H9 (cell line): ENCODE data around the gene CMSS1. TPM values are rescaled to one million over a fixed set of nuclear protein-coding genes. Genes with fewer than 3 reads are reported as not detected.

Experiments used
- DNase-seq: peaks from one replicate; pipeline ENCODE4 v3.0.0-alpha.2; 2017
- H2AFZ ChIP-seq: one replicate; pipeline ENCODE4 v1.6.1; 2013; ENCODE audit warnings: mild to moderate bottlenecking, low read length, control low read depth, moderate library complexity
- H2AK5ac ChIP-seq: 2 replicates; pipeline ENCODE4 v1.6.1; 2013; ENCODE audit warnings: low read length, control low read depth, mixed read lengths; ENCODE audit not compliant: insufficient read length
- H2BK120ac ChIP-seq: one replicate; pipeline ENCODE4 v1.6.1; 2013; ENCODE audit warnings: low read depth, mild to moderate bottlenecking, low read length, control low read depth, inconsistent platforms; ENCODE audit not compliant: poor library complexity, severe bottlenecking
- H2BK12ac ChIP-seq: 2 replicates; pipeline ENCODE4 v1.6.1; 2013; ENCODE audit warnings: low read length, control low read depth, mixed read lengths, low read depth; ENCODE audit not compliant: insufficient read length
- H2BK15ac ChIP-seq: 2 replicates; pipeline ENCODE4 v1.6.1; 2013; ENCODE audit warnings: low read depth, low read length, control low read depth
- H2BK20ac ChIP-seq: one replicate; pipeline ENCODE4 v1.6.1; 2013; ENCODE audit warnings: low read depth, mild to moderate bottlenecking, low read length, control low read depth, inconsistent platforms; ENCODE audit not compliant: poor library complexity, severe bottlenecking
- H2BK5ac ChIP-seq: 2 replicates; pipeline ENCODE4 v1.6.1; 2013; ENCODE audit warnings: low read length, control low read depth, mixed read lengths; ENCODE audit not compliant: insufficient read length
- H3K14ac ChIP-seq: 2 replicates; pipeline ENCODE4 v1.6.1; 2013; ENCODE audit warnings: low read length, control low read depth; ENCODE audit not compliant: insufficient read depth
- H3K18ac ChIP-seq: 2 replicates; pipeline ENCODE4 v1.6.1; 2013; ENCODE audit warnings: low read depth, mild to moderate bottlenecking, mixed read lengths, low read length, control low read depth; ENCODE audit not compliant: insufficient read length
- H3K23ac ChIP-seq: 2 replicates; pipeline ENCODE4 v1.6.1; 2013; ENCODE audit warnings: low read length, control low read depth, mixed read lengths, low read depth; ENCODE audit not compliant: insufficient read length
- H3K23me2 ChIP-seq: 2 replicates; pipeline ENCODE4 v1.6.1; 2013; ENCODE audit warnings: low read depth, mild to moderate bottlenecking, mixed read lengths, low read length, control low read depth; ENCODE audit not compliant: insufficient read length, poor library complexity, severe bottlenecking
- H3K27ac ChIP-seq: 2 replicates; pipeline ENCODE4 v1.5.1; 2013; ENCODE audit warnings: low read length, control low read depth, mixed read lengths, low read depth; ENCODE audit not compliant: insufficient read length
- H3K27me3 ChIP-seq: 2 replicates; pipeline ENCODE4 v1.6.1; 2013; ENCODE audit warnings: low read length, control low read depth, inconsistent platforms; ENCODE audit not compliant: insufficient read depth
- H3K4ac ChIP-seq: 2 replicates; pipeline ENCODE4 v1.6.1; 2013; ENCODE audit warnings: low read depth, mild to moderate bottlenecking, control low read depth, inconsistent platforms, low read length, moderate library complexity
- H3K4me1 ChIP-seq: 2 replicates; pipeline ENCODE4 v1.6.1; 2013; ENCODE audit warnings: low read length, control low read depth, inconsistent platforms; ENCODE audit not compliant: insufficient read depth
- H3K4me2 ChIP-seq: 2 replicates; pipeline ENCODE4 v1.6.1; 2013; ENCODE audit warnings: low read length, control low read depth, mixed read lengths; ENCODE audit not compliant: insufficient read length, insufficient read depth
- H3K56ac ChIP-seq: 2 replicates; pipeline ENCODE4 v1.6.1; 2013; ENCODE audit warnings: low read depth, mild to moderate bottlenecking, mixed read lengths, low read length, control low read depth; ENCODE audit not compliant: insufficient read length
- H3K79me1 ChIP-seq: 2 replicates; pipeline ENCODE4 v1.6.1; 2013; ENCODE audit warnings: low read depth, mild to moderate bottlenecking, moderate library complexity, low read length, control low read depth, inconsistent platforms; ENCODE audit not compliant: insufficient read depth, poor library complexity, severe bottlenecking
- H3K79me2 ChIP-seq: 2 replicates; pipeline ENCODE4 v1.6.1; 2013; ENCODE audit warnings: low read length, control low read depth, inconsistent platforms; ENCODE audit not compliant: insufficient read depth
- H3K9ac ChIP-seq: 2 replicates; pipeline ENCODE4 v1.6.1; 2013; ENCODE audit warnings: low read length, control low read depth, mixed read lengths; ENCODE audit not compliant: insufficient read length; ENCODE audit errors: extremely low read depth
- H3K9me3 ChIP-seq: one replicate; pipeline ENCODE4 v1.6.1; 2013; ENCODE audit warnings: low read depth, low read length, inconsistent platforms; ENCODE audit not compliant: control insufficient read depth
- H3T11ph ChIP-seq: one replicate; pipeline ENCODE4 v1.6.1; 2013; ENCODE audit warnings: mild to moderate bottlenecking, low read length, control low read depth, inconsistent platforms
- H4K20me1 ChIP-seq: one replicate; pipeline ENCODE4 v1.6.1; 2013; ENCODE audit not compliant: control insufficient read depth, insufficient read length, insufficient read depth
- H4K5ac ChIP-seq: 2 replicates; pipeline ENCODE4 v1.6.1; 2013; ENCODE audit warnings: low read depth, mild to moderate bottlenecking, mixed read lengths, low read length, control low read depth; ENCODE audit not compliant: insufficient read length
- H4K8ac ChIP-seq: replicated peaks from 2 replicates; pipeline ENCODE4 v1.6.1; 2013; ENCODE audit warnings: low read length, control low read depth, mixed read lengths, low read depth; ENCODE audit not compliant: insufficient read length
- H4K91ac ChIP-seq: 2 replicates; pipeline ENCODE4 v1.6.1; 2013; ENCODE audit warnings: low read depth, mild to moderate bottlenecking, moderate library complexity, mixed read lengths, low read length, control low read depth; ENCODE audit not compliant: insufficient read length
- H3K27ac Mint-ChIP-seq, 3 experiments: 2 replicates in 2 of 3; 3 replicates in 1 of 3; pipeline ENCODE4 v1.8.0; 2020 to 2021; ENCODE audit warnings: mixed read lengths in 3 of 3, mild to moderate bottlenecking in 1 of 3, moderate library complexity in 1 of 3
- H3K27me3 Mint-ChIP-seq: 2 replicates; pipeline ENCODE4 v1.8.0; 2021; ENCODE audit warnings: low read depth, mild to moderate bottlenecking, moderate library complexity, mixed read lengths
- H3K36me3 Mint-ChIP-seq, 3 experiments: 2 replicates in 2 of 3; 3 replicates in 1 of 3; pipeline ENCODE4 v1.8.0; 2020 to 2021; ENCODE audit warnings: low read depth in 3 of 3, mixed read lengths in 3 of 3; ENCODE audit not compliant: insufficient read depth in 1 of 3
- H3K4me1 Mint-ChIP-seq, 2 experiments: 2 replicates each; pipeline ENCODE4 v1.8.0; 2020; ENCODE audit warnings: mixed read lengths in 2 of 2
- H3K4me3 Mint-ChIP-seq, 2 experiments: 2 replicates in 1 of 2; 3 replicates in 1 of 2; pipeline ENCODE4 v1.8.0; 2020 to 2021; ENCODE audit warnings: mild to moderate bottlenecking in 2 of 2, mixed read lengths in 2 of 2, moderate library complexity in 1 of 2
- H3K9me3 Mint-ChIP-seq, 2 experiments: 2 replicates in 1 of 2; 3 replicates in 1 of 2; pipeline ENCODE4 v1.8.0; 2020; ENCODE audit warnings: mild to moderate bottlenecking in 2 of 2, mixed read lengths in 2 of 2, moderate library complexity in 1 of 2
- CTCF ChIP-seq: fragments of 200-600 bp; sonication (generic); conservative IDR thresholded peaks from 3 replicates; pipeline ENCODE4 v1.8.0; 2021; ENCODE audit warnings: antibody characterized with exemption, mild to moderate bottlenecking
- WGBS: extraction: QIAGEN DNeasy Blood & Tissue Kit; methylation state at CpG from one replicate; pipeline ENCODE4 v1.1.7; 2013; ENCODE audit warnings: missing lambda C conversion rate, low lambda C conversion rate, mixed read lengths; ENCODE audit not compliant: insufficient read length; ENCODE audit errors: extremely low coverage; 5-methylcytosine and 5-hydroxymethylcytosine counted together
- total RNA-seq: library from RNA; stranded (reverse); gene quantifications from 2 replicates; pipeline ENCODE4 v1.2.1, GENCODE V29; 2021

Gene CMSS1
- total RNA-seq, 1 experiment from 2014 or later, result 61.8 TPM

- no peak for DNase-seq
- Histone ChIP-seq H3K14ac (no peak overlapping the region; the same call in 1 of the 2 replicates), H4K20me1 (no peaks in the 10 kb centered on the region), H2BK12ac (no peak overlapping the region), H4K8ac (no peak overlapping the region), H3T11ph (no peak overlapping the region), H4K5ac (no peak overlapping the region), H2AFZ (no peak overlapping the region), H3K56ac (no peak overlapping the region), H3K4me1 (peaks cover 4% of the 10 kb centered on the region), H3K23ac (no peak overlapping the region), H2BK15ac (no peak overlapping the region), H3K4ac (no peak overlapping the region), H2BK120ac (no peak overlapping the region), H3K27me3 (no peaks in the 10 kb centered on the region), H2BK20ac (peak overlapping the region; percentile 6), H3K27ac (no peak overlapping the region), H2AK5ac (no peak overlapping the region), H2BK5ac (no peak overlapping the region), H3K79me2 (no peaks in the 10 kb centered on the region), H3K4me2 (no peak overlapping the region), H3K9ac (no peak overlapping the region), H3K9me3 (no peaks in the 10 kb centered on the region), H3K18ac (no peak overlapping the region), H3K79me1 (no peaks in the 10 kb centered on the region), H3K23me2 (no peaks in the 10 kb centered on the region), H4K91ac (no peak overlapping the region)
- no peak overlapping the region for H3K4me3 Mint-ChIP-seq
- no peak for TF ChIP-seq CTCF
- no peaks in the 10 kb centered on the region for H3K9me3 Mint-ChIP-seq
- 0 out of 7 replicates have a peak overlapping the region, but pooled peaks of 1 of the 3 experiments have one; percentile 29 for H3K27ac Mint-ChIP-seq
- no peaks in the 10 kb centered on the region for H3K27me3 Mint-ChIP-seq
- H3K36me3 Mint-ChIP-seq, result no peaks in the 10 kb centered on the region
- peaks cover 13 to 28% of the 10 kb centered on the region in 2 experiments for H3K4me1 Mint-ChIP-seq
- no CpG with 5 or more reads among the region's 8 CpGs for WGBS
These were observed 184.0 kb downstream of the CMSS1 start for GRCh38 chr3:100001526-100002270.
